Neuronal stem cell (in vitro differentiated cells): Measurements from ENCODE around the gene GPRIN1.

ENCODE experiments used
- DNase-seq: peaks from one replicate; pipeline ENCODE4 v3.0.0-alpha.2; 2013; ENCODE audit warnings: low spot score
- H2AFZ ChIP-seq: one replicate; pipeline ENCODE4 v1.6.1; 2013; ENCODE audit warnings: mild to moderate bottlenecking, low read length, inconsistent platforms
- H2AK5ac ChIP-seq: 2 replicates; pipeline ENCODE4 v1.6.1; 2013; ENCODE audit warnings: low read depth, mild to moderate bottlenecking, inconsistent platforms, low read length, moderate library complexity, mixed read lengths
- H2BK120ac ChIP-seq: 2 replicates; pipeline ENCODE4 v1.6.1; 2013; ENCODE audit warnings: low read depth, mild to moderate bottlenecking, inconsistent platforms, low read length, moderate library complexity, mixed read lengths
- H2BK12ac ChIP-seq: one replicate; pipeline ENCODE4 v1.6.1; 2013; ENCODE audit warnings: low read length, inconsistent platforms
- H2BK15ac ChIP-seq: 2 replicates; pipeline ENCODE4 v1.6.1; 2013; ENCODE audit warnings: mild to moderate bottlenecking, low read length, inconsistent platforms, mixed read lengths
- H2BK5ac ChIP-seq: one replicate; pipeline ENCODE4 v1.6.1; 2013; ENCODE audit warnings: inconsistent platforms, mild to moderate bottlenecking, low read length, moderate library complexity
- H3K14ac ChIP-seq: one replicate; pipeline ENCODE4 v1.6.1; 2013; ENCODE audit warnings: low read length, inconsistent platforms
- H3K18ac ChIP-seq: 2 replicates; pipeline ENCODE4 v1.6.1; 2013; ENCODE audit warnings: low read length, inconsistent platforms
- H3K23ac ChIP-seq: 2 replicates; pipeline ENCODE4 v1.6.1; 2013; ENCODE audit warnings: low read depth, mild to moderate bottlenecking, mixed read lengths, low read length, inconsistent platforms; ENCODE audit not compliant: poor library complexity
- H3K27ac ChIP-seq: replicated peaks from 3 replicates; pipeline ENCODE4 v1.5.1; 2013; ENCODE audit warnings: low read length, inconsistent platforms
- H3K27me3 ChIP-seq, 3 experiments: 2 replicates each; pipeline ENCODE4 v1.6.1; 2013; ENCODE audit warnings: low read length in 3 of 3, mild to moderate bottlenecking in 2 of 3, inconsistent platforms in 1 of 3, low read depth in 1 of 3, mixed read lengths in 1 of 3, moderate library complexity in 1 of 3; ENCODE audit not compliant: control insufficient read depth in 3 of 3, insufficient read depth in 3 of 3
- H3K36me3 ChIP-seq, 2 donors: replicated peaks in 1 of 2; 2 replicates each; pipeline ENCODE4 v1.6.1; 2013; ENCODE audit warnings: low read length in 2 of 2; ENCODE audit not compliant: control insufficient read depth in 2 of 2, insufficient read depth in 2 of 2
- H3K4ac ChIP-seq: 2 replicates; pipeline ENCODE4 v1.6.1; 2013; ENCODE audit warnings: inconsistent platforms, mild to moderate bottlenecking, low read length, moderate library complexity
- H3K4me1 ChIP-seq, 2 donors: 1 replicate in 1 of 2; 2 replicates in 1 of 2; pipeline ENCODE4 v1.6.1; 2013; ENCODE audit warnings: low read length in 2 of 2, low read depth in 1 of 2; ENCODE audit not compliant: control insufficient read depth in 2 of 2, insufficient read depth in 1 of 2
- H3K4me2 ChIP-seq: one replicate; pipeline ENCODE4 v1.6.1; 2013; ENCODE audit warnings: mild to moderate bottlenecking, low read length, inconsistent platforms; ENCODE audit not compliant: insufficient read depth, poor library complexity, severe bottlenecking
- H3K4me3 ChIP-seq, 2 donors: 2 replicates each; pipeline ENCODE4 v1.5.1; 2013; ENCODE audit warnings: low read length in 2 of 2, mild to moderate bottlenecking in 2 of 2, inconsistent platforms in 1 of 2, moderate library complexity in 1 of 2
- H3K79me1 ChIP-seq: one replicate; pipeline ENCODE4 v1.6.1; 2013; ENCODE audit warnings: low read depth, mild to moderate bottlenecking, inconsistent platforms, low read length, moderate library complexity
- H3K9ac ChIP-seq: one replicate; pipeline ENCODE4 v1.6.1; 2013; ENCODE audit warnings: mild to moderate bottlenecking, low read depth, low read length, inconsistent platforms; ENCODE audit not compliant: poor library complexity
- H3K9me3 ChIP-seq, 2 donors: replicated peaks in 1 of 2; 2 replicates each; pipeline versions ENCODE3 to v1.6.1; 2013; ENCODE audit warnings: low read length in 2 of 2, mild to moderate bottlenecking in 2 of 2, inconsistent platforms in 1 of 2, low read depth in 1 of 2, mixed read lengths in 1 of 2, moderate library complexity in 1 of 2; ENCODE audit not compliant: control insufficient read depth in 2 of 2, insufficient read depth in 1 of 2
- H4K8ac ChIP-seq: one replicate; pipeline ENCODE4 v1.6.1; 2013; ENCODE audit warnings: low read depth, mild to moderate bottlenecking, inconsistent platforms, low read length, moderate library complexity
- H4K91ac ChIP-seq: one replicate; pipeline ENCODE4 v1.6.1; 2013; ENCODE audit warnings: low read length, low read depth, mild to moderate bottlenecking, inconsistent platforms; ENCODE audit not compliant: poor library complexity
- WGBS, 2 donors: extraction: QIAGEN DNeasy Blood & Tissue Kit; methylation state at CpG; one replicate each; pipeline ENCODE4 v1.1.7; 2013; ENCODE audit warnings: missing lambda C conversion rate in 2 of 2, mixed read lengths in 1 of 2; ENCODE audit not compliant: insufficient read length in 2 of 2, insufficient replicate concordance in 1 of 2; ENCODE audit errors: extremely low coverage in 2 of 2; 5-methylcytosine and 5-hydroxymethylcytosine counted together

GPRIN1 gene

DNA sequence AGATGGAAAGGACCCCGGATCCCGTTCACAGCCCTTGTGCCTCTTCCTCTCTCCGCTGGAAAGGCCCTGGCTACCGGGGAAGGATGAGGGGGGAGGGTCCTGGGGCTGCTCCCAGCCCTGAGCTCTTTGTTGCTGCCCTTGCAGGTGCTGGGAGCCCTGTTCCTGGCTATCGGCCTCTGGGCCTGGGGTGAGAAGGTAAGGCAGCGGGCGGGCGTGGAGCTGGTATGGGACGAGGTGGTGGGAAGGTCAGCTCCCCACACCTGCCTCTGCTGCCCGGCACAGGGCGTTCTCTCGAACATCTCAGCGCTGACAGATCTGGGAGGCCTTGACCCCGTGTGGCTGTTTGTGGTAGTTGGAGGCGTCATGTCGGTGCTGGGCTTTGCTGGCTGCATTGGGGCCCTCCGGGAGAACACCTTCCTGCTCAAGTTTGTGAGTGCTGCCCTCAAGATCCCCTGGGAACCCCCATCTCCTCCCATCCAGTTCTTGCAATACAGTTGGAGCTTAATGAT, 41.6 kb upstream of the GPRIN1 start:
- Histone ChIP-seq H3K14ac (no peak overlapping the region), H2AK5ac (peak overlapping the region; percentile 63), H3K79me1 (peaks cover 8% of the 10 kb centered on the region), H3K27ac (no peak overlapping the region), H2AFZ (no peak overlapping the region), H4K8ac (peak overlapping the region; percentile 78), H3K4me3 (no peak overlapping the region), H3K4me2 (no peak overlapping the region), H3K9me3 (no peaks in the 10 kb centered on the region), H3K36me3 (peaks cover 5 to 22% of the 10 kb centered on the region in 2 donors), H3K27me3 (peaks cover 0 to 4% (median 0%) of the 10 kb centered on the region in 3 experiments), H3K18ac (no peak overlapping the region), H3K4ac (no peak overlapping the region), H2BK12ac (no peak overlapping the region), H2BK15ac (no peak overlapping the region), H3K4me1 (peaks cover 4 to 12% of the 10 kb centered on the region in 2 donors), H3K23ac (no peak overlapping the region), H2BK5ac (no peak overlapping the region), H2BK120ac (no peak overlapping the region), H3K9ac (peak overlapping the region; percentile 10), H4K91ac (no peak overlapping the region)
- WGBS, 2 donors: no CpG with 5 or more reads among the region's 17 CpGs
- no peak for DNase-seq

DNA sequence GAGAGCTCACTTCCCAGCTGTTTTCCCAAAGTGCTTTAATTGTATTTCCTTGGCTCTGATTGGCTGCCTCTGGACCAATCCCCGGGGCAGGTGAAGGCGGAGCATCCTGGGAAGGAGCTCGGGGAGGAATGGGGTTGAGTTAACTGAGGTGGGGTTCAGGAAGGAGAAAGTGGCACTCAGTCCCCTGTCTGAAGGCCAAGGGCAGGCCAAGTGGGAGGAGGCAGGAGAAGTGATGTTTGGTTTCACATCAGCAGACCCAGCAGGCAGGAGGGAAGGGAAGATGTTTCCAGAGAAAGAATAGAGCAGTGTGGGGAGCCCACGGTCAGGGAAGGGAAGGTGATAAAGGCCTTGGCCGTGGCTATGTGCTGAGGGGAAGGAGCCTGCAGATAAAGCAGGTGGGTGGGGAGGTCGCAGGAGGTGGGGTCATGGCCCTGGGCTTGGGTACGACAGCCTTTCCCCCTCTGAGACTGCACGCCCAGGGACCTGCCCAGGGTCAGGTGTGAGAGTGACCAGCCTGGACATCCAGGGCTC, 40.5 kb upstream of the GPRIN1 start:
- H3K27me3 ChIP-seq: peaks cover 0 to 9% (median 4%) of the 10 kb centered on the region in 3 experiments
- H2AFZ ChIP-seq: no peak overlapping the region
- peak overlapping the region; percentile 35 for H2BK12ac ChIP-seq
- H2BK120ac ChIP-seq: no peak overlapping the region
- no CpG with 5 or more reads among the region's 8 CpGs for WGBS, 2 donors
- no peak for DNase-seq
- H2BK5ac ChIP-seq: no peak overlapping the region
- no peak overlapping the region for H3K9ac ChIP-seq
- no peak overlapping the region for H4K91ac ChIP-seq
- H3K79me1 ChIP-seq: peaks cover 8% of the 10 kb centered on the region
- no peak overlapping the region for H2BK15ac ChIP-seq
- H3K23ac ChIP-seq: no peak overlapping the region
- no peak overlapping the region for H3K14ac ChIP-seq
- no peak overlapping the region for H3K4ac ChIP-seq
- H3K18ac ChIP-seq: no peak overlapping the region
- no peak overlapping the region for H3K4me2 ChIP-seq
- no peaks in the 10 kb centered on the region for H3K9me3 ChIP-seq
- H3K36me3 ChIP-seq: peaks cover 5 to 22% of the 10 kb centered on the region in 2 donors
- no peak overlapping the region for H4K8ac ChIP-seq
- peak overlapping the region; percentile 85 for H2AK5ac ChIP-seq
- no peak overlapping the region for H3K4me3 ChIP-seq
- H3K4me1 ChIP-seq: peaks cover 4 to 12% of the 10 kb centered on the region in 2 donors
- H3K27ac ChIP-seq: no peak overlapping the region

DNA sequence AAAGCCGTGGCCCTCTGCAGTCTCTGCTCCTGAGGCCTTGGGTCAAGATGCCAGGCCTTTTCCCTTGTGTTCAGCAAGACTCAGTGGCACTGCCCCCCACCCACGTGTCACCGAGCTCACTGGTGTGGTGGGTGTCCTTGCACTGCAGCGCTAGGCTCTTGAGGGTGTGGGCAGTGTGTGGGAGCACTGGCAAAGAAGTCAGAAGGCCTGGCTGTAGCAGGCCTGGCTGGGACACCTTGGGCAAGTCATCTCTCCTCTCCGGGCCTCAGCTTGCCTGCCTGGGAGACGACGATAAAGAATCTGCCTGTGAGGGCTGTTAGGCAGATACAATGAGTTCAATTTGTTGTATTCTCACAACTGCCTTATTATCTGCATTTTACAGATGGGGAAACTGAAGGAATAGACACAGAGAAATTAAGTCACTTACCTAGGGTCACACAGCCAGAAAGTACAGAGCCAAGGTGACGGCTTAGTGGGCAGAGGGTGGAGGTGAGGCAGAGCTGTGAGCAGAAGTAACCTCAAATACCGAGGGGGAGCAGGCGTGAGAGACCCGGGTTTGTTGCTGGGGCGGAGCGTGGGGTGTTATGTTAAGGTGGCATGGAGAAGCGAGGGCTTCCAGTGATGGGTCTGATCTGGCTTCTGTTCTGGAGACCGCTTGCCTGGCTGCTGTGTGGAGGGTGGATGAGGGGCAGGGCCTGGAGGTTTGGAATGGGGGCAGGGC, 38.7 kb upstream of the GPRIN1 start:
- Histone ChIP-seq H2BK120ac (no peak overlapping the region), H3K36me3 (peaks cover 4 to 13% of the 10 kb centered on the region in 2 donors), H4K8ac (no peak overlapping the region), H2BK12ac (peak overlapping the region; percentile 86), H3K4me3 (peak overlapping the region; percentile 75 to 85), H2AFZ (no peak overlapping the region), H3K4me2 (no peak overlapping the region), H2BK15ac (peak overlapping the region; percentile 86), H3K14ac (peak overlapping the region; percentile 43), H3K4ac (no peak overlapping the region), H3K4me1 (peaks cover 4 to 19% of the 10 kb centered on the region in 2 donors), H3K9ac (peak overlapping the region; percentile 83), H3K79me1 (peaks cover 8% of the 10 kb centered on the region), H2AK5ac (peak overlapping the region; percentile 91), H2BK5ac (peak overlapping the region; percentile 85), H3K27me3 (peaks cover 0 to 27% (median 4%) of the 10 kb centered on the region in 3 experiments), H3K27ac (no peak overlapping the region), H3K9me3 (no peaks in the 10 kb centered on the region), H3K23ac (peak overlapping the region; percentile 98), H3K18ac (peak overlapping the region; percentile 39), H4K91ac (no peak overlapping the region)
- no CpG with 5 or more reads among the region's 15 CpGs for WGBS, 2 donors
- no peak for DNase-seq

DNA sequence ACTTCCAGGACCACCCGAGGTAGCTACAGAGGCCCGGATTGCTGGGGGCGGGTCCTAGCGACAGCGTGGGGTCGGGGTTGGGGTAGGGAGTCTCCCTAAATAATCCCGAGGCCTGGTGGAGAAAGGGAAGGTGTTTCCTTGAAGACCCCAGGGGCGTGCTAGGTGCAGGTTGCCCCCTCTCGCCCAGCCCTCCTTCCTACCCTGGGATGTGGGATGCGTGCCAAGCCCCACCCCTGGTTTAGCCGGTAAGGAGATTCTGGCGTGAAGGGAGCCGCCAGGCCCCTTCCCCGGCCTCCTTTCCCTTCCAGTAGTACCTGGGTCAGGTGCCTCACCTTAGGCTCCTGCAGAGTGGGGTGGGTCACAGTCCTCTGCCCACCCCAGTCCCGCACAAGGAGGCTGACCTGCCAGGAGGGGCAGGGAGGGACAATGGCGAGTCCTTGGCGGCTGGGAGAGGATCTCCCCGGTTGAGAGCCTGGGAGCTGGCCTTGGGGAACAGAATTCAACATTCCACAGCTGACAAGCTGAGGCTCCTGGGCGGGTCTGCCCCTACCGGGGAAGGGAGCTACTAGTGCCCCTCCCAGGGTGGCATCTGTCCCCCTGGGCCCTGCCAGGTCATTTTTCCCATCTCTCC, 38.0 kb upstream of the GPRIN1 start:
- no peak for DNase-seq
- no CpG with 5 or more reads among the region's 20 CpGs for WGBS, 2 donors
- no peaks in the 10 kb centered on the region for H3K9me3 ChIP-seq

More for the DNA sequence above, 38.0 kb upstream of the GPRIN1 start:
- peak overlapping the region; percentile 100 for H3K4me2 ChIP-seq
- H3K79me1 ChIP-seq: peaks cover 6% of the 10 kb centered on the region
- H3K18ac ChIP-seq: peak overlapping the region; percentile 96
- no peak overlapping the region for H4K8ac ChIP-seq
- H3K27me3 ChIP-seq: peaks cover 0 to 34% (median 4%) of the 10 kb centered on the region in 3 experiments
- no peak overlapping the region for H3K4ac ChIP-seq
- H3K4me1 ChIP-seq: peaks cover 4 to 19% of the 10 kb centered on the region in 2 donors
- H3K9ac ChIP-seq: peak overlapping the region; percentile 83
- H3K14ac ChIP-seq: peak overlapping the region; percentile 43
- H4K91ac ChIP-seq: no peak overlapping the region
- no peak overlapping the region for H2BK12ac ChIP-seq
- peak overlapping the region; percentile 52 for H3K23ac ChIP-seq
- peak overlapping the region; percentile 91 for H2AK5ac ChIP-seq
- no peak overlapping the region for H3K27ac ChIP-seq
- H2BK5ac ChIP-seq: peak overlapping the region; percentile 85
- H3K4me3 ChIP-seq: peak overlapping the region; percentile 75 to 85
- H3K36me3 ChIP-seq: peaks cover 0 to 7% of the 10 kb centered on the region in 2 donors
- H2BK120ac ChIP-seq: no peak overlapping the region
- H2BK15ac ChIP-seq: peak overlapping the region; percentile 86
- H2AFZ ChIP-seq: peak overlapping the region; percentile 96
